K562 (cell line): Measurements from ENCODE around the gene RGS9. TPM values are rescaled to one million over a fixed set of nuclear protein-coding genes. Genes with fewer than 3 reads are reported as not detected.
A peak's percentile ranks its signal among the peaks of the same experiment; 100 is the strongest.

ENCODE experiments used
- ATAC-seq: fragments of 200-7000 bp; cut with Tn5 transposase; 3 replicates; pipeline ENCODE4 v1.9.1; 2020; ENCODE audit warnings: moderate library complexity
- BruUV-seq: library from RNA; stranded (reverse); fragments of 400-500 nt; replicated peaks from 2 replicates; lab custom pipeline; 2021; lab: Mats Ljungman, UMichigan
- CTCF ChIA-PET: fragments of 300-600 bp; formaldehyde crosslinking; extraction: SDS; loops from one replicate; lab custom pipeline; 2021; ENCODE audit warnings: low intra/inter-chr PET ratio; lab: Yijun Ruan, JAX
- POLR2A ChIA-PET: fragments of 300-600, 350-650 bp; sonication (Branson Sonifier 250); formaldehyde crosslinking; extraction: SDS; loops from one replicate; lab custom pipeline; 2021; ENCODE audit warnings: antibody characterized with exemption, inconsistent platforms; lab: Yijun Ruan, JAX
- DNase-seq, 4 experiments: peaks; one replicate each; pipeline versions ENCODE4 v3.0.0 to v3.0.0-alpha.2; 2011 to 2018; ENCODE audit warnings: low spot score in 3 of 4, mixed read lengths in 3 of 4; ENCODE audit errors: extremely low read depth in 1 of 4
- FAIRE-seq: peaks from 2 replicates; lab custom pipeline; 2011; peaks lifted over from hg19 to GRCh38; lab: Jason Lieb, UNC
- H2AFZ ChIP-seq: 2 replicates; pipeline ENCODE4 v1.6.0; 2011; ENCODE audit warnings: low read depth, low read length, control low read depth, inconsistent platforms
- H3K27ac ChIP-seq: fragments of 200-600 bp; 3 replicates; pipeline ENCODE4 v1.8.0; 2011; ENCODE audit warnings: low read depth, mild to moderate bottlenecking, control low read depth, inconsistent platforms, low read length, moderate library complexity, mixed read lengths; ENCODE audit errors: extremely low read depth
- H3K27me3 ChIP-seq, 2 experiments: fragments of 300-600 bp in 1 of 2; 2 replicates in 1 of 2; 3 replicates in 1 of 2; pipeline versions ENCODE4 v1.6.0 to v1.8.0; 2011; ENCODE audit warnings: inconsistent platforms in 2 of 2, low read length in 2 of 2, mild to moderate bottlenecking in 1 of 2, mixed read lengths in 1 of 2, moderate library complexity in 1 of 2; ENCODE audit not compliant: control insufficient read depth in 2 of 2, insufficient read depth in 2 of 2
- H3K36me3 ChIP-seq: fragments of 300-600 bp; 3 replicates; pipeline ENCODE4 v1.8.0; 2011; ENCODE audit warnings: mild to moderate bottlenecking, low read length, inconsistent platforms; ENCODE audit not compliant: control insufficient read depth, insufficient read depth
- H3K4me1 ChIP-seq, 2 experiments: fragments of 200-600 bp in 1 of 2; replicated peaks in 1 of 2; 2 replicates in 1 of 2; 3 replicates in 1 of 2; pipeline versions ENCODE4 v1.5.1 to v1.8.0; 2011; ENCODE audit warnings: inconsistent platforms in 2 of 2, low read length in 2 of 2, mild to moderate bottlenecking in 1 of 2, mixed read lengths in 1 of 2, moderate library complexity in 1 of 2; ENCODE audit not compliant: control insufficient read depth in 2 of 2, insufficient read depth in 2 of 2
- H3K4me2 ChIP-seq: 2 replicates; pipeline ENCODE4 v1.6.1; 2011; ENCODE audit warnings: low read length, control low read depth, inconsistent platforms, mixed read lengths; ENCODE audit not compliant: insufficient read depth
- H3K4me3 ChIP-seq: fragments of 200-600 bp; sonication (generic), shearing (Covaris generic); 2 replicates; pipeline ENCODE4 v1.5.1; 2016; ENCODE audit warnings: control low read depth, inconsistent platforms
- H3K79me2 ChIP-seq: fragments of 200-600 bp; 3 replicates; pipeline ENCODE4 v1.8.0; 2011; ENCODE audit warnings: low read length, inconsistent platforms; ENCODE audit not compliant: control insufficient read depth, insufficient read depth
- H3K9ac ChIP-seq, 2 experiments: 2 replicates each; pipeline versions ENCODE4 v1.6.0 to v1.6.1; 2011; ENCODE audit warnings: low read depth in 2 of 2, low read length in 2 of 2, control low read depth in 1 of 2, inconsistent platforms in 1 of 2, mild to moderate bottlenecking in 1 of 2, mixed read lengths in 1 of 2; ENCODE audit not compliant: insufficient read depth in 1 of 2
- H3K9me1 ChIP-seq: one replicate; pipeline ENCODE4 v1.6.0; 2011; ENCODE audit warnings: inconsistent platforms, mild to moderate bottlenecking, low read length, moderate library complexity; ENCODE audit not compliant: control insufficient read depth, insufficient read depth
- H3K9me3 ChIP-seq: replicated peaks from 2 replicates; pipeline ENCODE4 v1.5.1; 2011; ENCODE audit warnings: low read depth, low read length, inconsistent platforms; ENCODE audit not compliant: control insufficient read depth, insufficient read depth
- H4K20me1 ChIP-seq: replicated peaks from 2 replicates; pipeline ENCODE4 v1.6.1; 2011; ENCODE audit warnings: low read length, inconsistent platforms, mixed read lengths; ENCODE audit not compliant: control insufficient read depth, insufficient read depth
- CEBPB ChIP-seq: fragments of 450-650 bp; IDR thresholded peaks from 2 replicates; pipeline ENCODE4 v1.6.1; 2016; ENCODE audit warnings: missing genetic modification characterization, missing compliant biosample characterization
- CEBPG ChIP-seq, 3 experiments: fragments of 200-800 bp in 1 of 3; sonication (Bioruptor generic) in 1 of 3; sonication (generic) in 1 of 3; formaldehyde crosslinking in 1 of 3; IDR thresholded peaks in 2 of 3; conservative IDR thresholded peaks in 1 of 3; 2 replicates each; pipeline versions ENCODE4 v1.6.1 to v1.8.0; 2016 to 2022; ENCODE audit warnings: missing compliant biosample characterization in 2 of 3, missing genetic modification characterization in 2 of 3, mild to moderate bottlenecking in 1 of 3, missing genetic modification reagents in 1 of 3
- COPS2 ChIP-seq: fragments of 450-650 bp; conservative IDR thresholded peaks from 2 replicates; pipeline ENCODE4 v1.6.1; 2016; ENCODE audit warnings: mild to moderate bottlenecking, moderate library complexity
- ESRRB ChIP-seq: fragments of 250-450 bp; sonication (Bioruptor Pico); IDR thresholded peaks from 2 replicates; pipeline ENCODE4 v1.5.0; 2020; ENCODE audit warnings: mild to moderate bottlenecking, moderate library complexity, borderline replicate concordance
- ETV6 ChIP-seq, 3 experiments: fragments of 150-350 bp in 1 of 3; sonication (generic) in 1 of 3; formaldehyde crosslinking in 1 of 3; IDR thresholded peaks; 2 replicates each; pipeline versions ENCODE4 v1.6.1 to v1.8.0; 2014 to 2022; ENCODE audit warnings: borderline replicate concordance in 2 of 3, low read depth in 2 of 3, antibody characterized with exemption in 1 of 3, low read length in 1 of 3, mild to moderate bottlenecking in 1 of 3, missing genetic modification reagents in 1 of 3
- FOXP1 ChIP-seq: sonication (generic); formaldehyde crosslinking; IDR thresholded peaks from 2 replicates; pipeline ENCODE4 v1.8.0; 2022; ENCODE audit warnings: mild to moderate bottlenecking, missing genetic modification reagents
- GABPA ChIP-seq: fragments of 200-800 bp; sonication (Bioruptor generic); conservative IDR thresholded peaks from 2 replicates; pipeline ENCODE4 v1.6.1; 2016; ENCODE audit warnings: low read depth, missing genetic modification characterization, missing compliant biosample characterization
- GTF2B ChIP-seq: IDR thresholded peaks from 2 replicates; pipeline ENCODE4 v1.6.1; 2011; ENCODE audit not compliant: insufficient read length; ENCODE audit errors: extremely low read depth
- HBP1 ChIP-seq: fragments of 450-650 bp; formaldehyde crosslinking; IDR thresholded peaks from 2 replicates; pipeline ENCODE4 v1.4.0; 2022; ENCODE audit warnings: missing genetic modification characterization
- NEUROD1 ChIP-seq: fragments of 150-350 bp; IDR thresholded peaks from 2 replicates; pipeline ENCODE4 v1.6.1; 2014; ENCODE audit warnings: borderline replicate concordance, low read length, low read depth; ENCODE audit not compliant: partially characterized antibody
- TCF15 ChIP-seq: fragments of 250-450 bp; sonication (Bioruptor Pico); IDR thresholded peaks from 2 replicates; pipeline ENCODE4 v1.8.0; 2022; ENCODE audit warnings: moderate library complexity, mild to moderate bottlenecking, inconsistent platforms
- THRAP3 ChIP-seq: fragments of 450-650 bp; IDR thresholded peaks from 2 replicates; pipeline ENCODE4 v1.6.1; 2016; ENCODE audit warnings: mild to moderate bottlenecking, inconsistent platforms, borderline replicate concordance
- ZBTB2 ChIP-seq: fragments of 450-650 bp; IDR thresholded peaks from 2 replicates; pipeline ENCODE4 v1.6.1; 2016; ENCODE audit warnings: antibody characterized with exemption
- WGBS: fragments of 100-300 bp; shearing (Covaris generic); methylation state at CpG from one replicate; pipeline ENCODE4 v1.1.6; 2016; ENCODE audit warnings: low coverage, mixed read lengths; ENCODE audit not compliant: insufficient coverage; ENCODE audit errors: missing lambda C conversion rate; 5-methylcytosine and 5-hydroxymethylcytosine counted together
- in situ Hi-C: fragments of 300-500 bp; cut with MboI; formaldehyde crosslinking; loops from 4 replicates; pipeline ENCODE4 v1.15.0; 2018; ENCODE audit warnings: inconsistent platforms, mixed read lengths
- intact Hi-C: fragments of 100-400 bp; cut with micrococcal nuclease; formaldehyde crosslinking; loops from 2 replicates; pipeline ENCODE4 v1.14.2; 2022
- polyA plus RNA-seq, 8 experiments: library from polyadenylated mRNA; depleted of rRNA in 4 of 8; stranded (reverse) in 5 of 8; unstranded in 3 of 8; fragments of >200 nt; fragmentation: Nextera tagmentation in 2 of 8; fragmentation: Illumina TruSeq in 1 of 8; extraction: Ambion mirVana in 2 of 8; extraction: Trizol in 1 of 8; gene quantifications; 2 replicates each; pipeline versions ENCODE4 v1.2.1 to v1.2.3, GENCODE V29; 2011 to 2014; ENCODE audit warnings: inconsistent platforms in 1 of 8, missing spikeins in 1 of 8
- total RNA-seq, 7 experiments: library from RNA; depleted of rRNA in 6 of 7; stranded (reverse); fragments of >200 nt in 6 of 7; fragmentation: Illumina TruSeq in 2 of 7; extraction: Trizol in 2 of 7; gene quantifications; 2 replicates each; pipeline versions ENCODE4 v1.2.1 to v1.2.3, GENCODE V29; 2011 to 2021; ENCODE audit warnings: low replicate concordance in 1 of 7

Gene RGS9
- total and polyA plus RNA-seq, 9 of the 15 experiments (the other 6 are each of a cell fraction or from before 2014, with no cell fraction given) = 0.18 to 1.4 (median 0.55) TPM

GRCh38 chr17:65131946-65132345 is 5.2 kb upstream of the RGS9 start:
- intact Hi-C loops (no loop called here), in situ Hi-C loops (no loop called here)
- WGBS = 73% methylated on average over 4 of the region's 5 CpGs
- no peak overlapping the region for H3K4me2 ChIP-seq
- no peak overlapping the region for H3K4me3 ChIP-seq
- H4K20me1 ChIP-seq = no peaks in the 10 kb centered on the region
- H3K27me3 ChIP-seq = no peaks in the 10 kb centered on the region
- no TSS peak for BruUV-seq
- no peaks in the 10 kb centered on the region for H3K9me1 ChIP-seq
- FAIRE-seq (no peak), DNase-seq (no peak), ATAC-seq (no peak)
- no peaks in the 10 kb centered on the region for H3K36me3 ChIP-seq
- H3K4me1 ChIP-seq = peaks cover 8 to 15% of the 10 kb centered on the region in 2 experiments; a peak in 3 of 5 replicates
- no peak overlapping the region for H3K27ac ChIP-seq
- peak overlapping the region; percentile 83 for H2AFZ ChIP-seq
- POLR2A ChIA-PET = interaction anchor here (1.2 kb wide), 1 partner anchor 9 kb away, joined by 4 read pairs; no protein-coding TSS in a partner anchor
- no peak overlapping the region for H3K9ac ChIP-seq
- CTCF ChIA-PET = no interaction called here
- H3K79me2 ChIP-seq = no peaks in the 10 kb centered on the region
- no peaks in the 10 kb centered on the region for H3K9me3 ChIP-seq
- TF ChIP-seq ZBTB2 (no peak), FOXP1 (CRISPR knock-in tag) (no peak), ESRRB (CRISPR knock-in tag) (no peak), ETV6 (IDR thresholded peaks at IDR 0.05; ENCODE audit: borderline replicate concordance in 1 of 2, low read depth in 2 of 2, low read length in 1 of 2) (no peak), ETV6 (CRISPR knock-in tag; IDR thresholded peaks at IDR 0.05; ENCODE audit: borderline replicate concordance) (no peak), HBP1 (CRISPR knock-in tag) (no peak), THRAP3 (no peak), GABPA (tag) (no peak), CEBPB (tag) (peak; percentile 80), GTF2B (no peak), TCF15 (CRISPR knock-in tag) (no peak), NEUROD1 (no peak), CEBPG (CRISPR knock-in tag; IDR thresholded peaks at IDR 0.05) (no peak), CEBPG (tag; conservative IDR thresholded peaks at IDR 0.05 in 1 of 2, IDR thresholded peaks at IDR 0.05 in 1 of 2) (peak in 1 of 2 experiments; percentile 36; a peak in 1 of 4 replicates), COPS2 (no peak)
